Measurements from ENCODE around the gene TENM3. TPM values are rescaled to one million over a fixed set of nuclear protein-coding genes. Genes with fewer than 3 reads are reported as not detected.
A peak's percentile ranks its signal among the peaks of the same experiment; 100 is the strongest.

TENM3 gene
- total and polyA plus RNA-seq, 2 donors from 2014 or later, result 0.58 to 6.8 TPM

GRCh38 chr4:182808673-182809416 lies 565.6 kb downstream of the TENM3 start:
- intact Hi-C loops (cut with DNase I), result loop anchor here (10.0 kb wide), 1 partner anchor 1664 kb away; no protein-coding TSS in a partner anchor
- Histone ChIP-seq H3K36me3 (ENCODE audit: control insufficient read depth in 2 of 3, insufficient read depth in 3 of 3, low read length in 3 of 3) (peaks cover 0 to 2% (median 0%) of the 10 kb centered on the region in 3 donors), H3K4me1 (ENCODE audit: control insufficient read depth in 2 of 3, insufficient read depth in 2 of 3, low read depth in 1 of 3, low read length in 3 of 3) (peaks cover 0 to 3% (median 0%) of the 10 kb centered on the region in 3 donors), H3K27ac (ENCODE audit: low read depth in 2 of 2, low read length in 2 of 2) (no peak overlapping the region), H3K4me3 (ENCODE audit: low read length in 3 of 3) (peak overlapping the region in 1 of 3 donors; percentile 18), H3K9ac (ENCODE audit: low read length in 3 of 3) (no peak overlapping the region), H3K9me3 (ENCODE audit: control insufficient read depth in 2 of 3, insufficient read depth in 1 of 3, low read length in 3 of 3) (peaks cover 0 to 10% (median 0%) of the 10 kb centered on the region in 3 donors), H3K27me3 (ENCODE audit: control insufficient read depth, insufficient read depth, low read length) (no peaks in the 10 kb centered on the region)
- no peak for DNase-seq
- no peak for FAIRE-seq
- TF ChIP-seq CTCF (IDR thresholded peaks at IDR 0.05; ENCODE audit: borderline replicate concordance, extremely low read depth, insufficient read depth), result no peak

GRCh38 chr4:182809417-182810102 lies 566.4 kb downstream of the TENM3 start:
- Histone ChIP-seq H3K9me3 (ENCODE audit: control insufficient read depth in 2 of 3, insufficient read depth in 1 of 3, low read length in 3 of 3) (peaks cover 0 to 10% (median 0%) of the 10 kb centered on the region in 3 donors), H3K27ac (ENCODE audit: low read depth in 2 of 2, low read length in 2 of 2) (no peak overlapping the region), H3K36me3 (ENCODE audit: control insufficient read depth in 2 of 3, insufficient read depth in 3 of 3, low read length in 3 of 3) (peaks cover 0 to 2% (median 0%) of the 10 kb centered on the region in 3 donors), H3K27me3 (ENCODE audit: control insufficient read depth, insufficient read depth, low read length) (no peaks in the 10 kb centered on the region), H3K9ac (ENCODE audit: low read length in 3 of 3) (no peak overlapping the region), H3K4me3 (ENCODE audit: low read length in 3 of 3) (no peak overlapping the region), H3K4me1 (ENCODE audit: control insufficient read depth in 2 of 3, insufficient read depth in 2 of 3, low read depth in 1 of 3, low read length in 3 of 3) (peaks cover 0 to 3% (median 0%) of the 10 kb centered on the region in 3 donors)
- DNase-seq (no peak), FAIRE-seq (no peak)
- TF ChIP-seq CTCF (IDR thresholded peaks at IDR 0.05; ENCODE audit: borderline replicate concordance, extremely low read depth, insufficient read depth), result no peak
- intact Hi-C loops (cut with DNase I), result loop anchor here (10.0 kb wide), 1 partner anchor 1665 kb away; no protein-coding TSS in a partner anchor

- FAIRE-seq, result no peak
- intact Hi-C loops (cut with DNase I), result no loop called here
- no peak for TF ChIP-seq CTCF (IDR thresholded peaks at IDR 0.05; ENCODE audit: borderline replicate concordance, extremely low read depth, insufficient read depth)
Observed at GRCh38 chr4:182810103-182810615, 567.0 kb downstream of the TENM3 start.

More at GRCh38 chr4:182810103-182810615, 567.0 kb downstream of the TENM3 start:
- H3K4me1 ChIP-seq (ENCODE audit: control insufficient read depth in 2 of 3, insufficient read depth in 2 of 3, low read depth in 1 of 3, low read length in 3 of 3), result peaks cover 0 to 3% (median 0%) of the 10 kb centered on the region in 3 donors
- no peak overlapping the region for H3K4me3 ChIP-seq (ENCODE audit: low read length in 3 of 3)
- H3K9ac ChIP-seq (ENCODE audit: low read length in 3 of 3), result no peak overlapping the region
- peaks cover 0 to 2% (median 0%) of the 10 kb centered on the region in 3 donors for H3K36me3 ChIP-seq (ENCODE audit: control insufficient read depth in 2 of 3, insufficient read depth in 3 of 3, low read length in 3 of 3)
- H3K27ac ChIP-seq (ENCODE audit: low read depth in 2 of 2, low read length in 2 of 2), result no peak overlapping the region
- H3K9me3 ChIP-seq (ENCODE audit: control insufficient read depth in 2 of 3, insufficient read depth in 1 of 3, low read length in 3 of 3), result peaks cover 0 to 10% (median 0%) of the 10 kb centered on the region in 3 donors
- DNase-seq, result no peak
- H3K27me3 ChIP-seq (ENCODE audit: control insufficient read depth, insufficient read depth, low read length), result no peaks in the 10 kb centered on the region
